ENCODE measurements around the gene PROP1. TPM values are rescaled to one million over a fixed set of nuclear protein-coding genes. Genes with fewer than 3 reads are reported as not detected.
"Not testable (repeated sequence)": the region's sequence is repeated elsewhere in the genome, so short reads cannot be mapped to it uniquely, and the experiment has no call there.

The PROP1 gene
- total RNA-seq, 1 donor from 2014 or later = not detected

GRCh38 chr5:177983763-177984583 is 12.1 kb downstream of the PROP1 start:
- FAIRE-seq (no peak), DNase-seq (ENCODE audit: low spot score in 2 of 2) (no peak)

- FAIRE-seq = no peak
- no peak for DNase-seq (ENCODE audit: low spot score in 2 of 2)
These were observed 13.1 kb downstream of the PROP1 start for GRCh38 chr5:177982956-177983355.

- DNase-seq (ENCODE audit: low spot score in 2 of 2) = no peak
- FAIRE-seq = no peak
These were observed 13.8 kb downstream of the PROP1 start for GRCh38 chr5:177982072-177982727.

- FAIRE-seq (no peak), DNase-seq (ENCODE audit: low spot score in 2 of 2) (no peak)
These were observed 14.6 kb downstream of the PROP1 start for GRCh38 chr5:177981296-177982071.

- DNase-seq (ENCODE audit: low spot score in 2 of 2) (peak; percentile 46), FAIRE-seq (no peak)
These were observed 15.3 kb downstream of the PROP1 start for GRCh38 chr5:177980743-177981151.

- not testable (repeated sequence) for FAIRE-seq; DNase-seq (ENCODE audit: low spot score in 2 of 2)
These were observed 18.4 kb downstream of the PROP1 start for GRCh38 chr5:177977600-177977999.

GRCh38 chr5:177973066-177973635 is 22.9 kb downstream of the PROP1 start:
- no peak for FAIRE-seq
- DNase-seq (ENCODE audit: low spot score in 2 of 2) = no peak

- DNase-seq (ENCODE audit: low spot score in 2 of 2) = no peak
- FAIRE-seq = no peak
These were observed 23.4 kb downstream of the PROP1 start for GRCh38 chr5:177972613-177973012.

- not testable (repeated sequence) for DNase-seq (ENCODE audit: low spot score in 2 of 2); FAIRE-seq
These were observed 24.0 kb downstream of the PROP1 start for GRCh38 chr5:177972014-177972413.

GRCh38 chr5:177968661-177969211 is 27.3 kb downstream of the PROP1 start:
- no peak for FAIRE-seq
- DNase-seq (ENCODE audit: low spot score in 2 of 2) = no peak

- DNase-seq (ENCODE audit: low spot score in 2 of 2) (no peak), FAIRE-seq (no peak)
These were observed 28.7 kb downstream of the PROP1 start for GRCh38 chr5:177967221-177967887.

- FAIRE-seq = no peak
These were observed 29.2 kb downstream of the PROP1 start for GRCh38 chr5:177966839-177967166.

GRCh38 chr5:177966009-177966838 is 29.8 kb downstream of the PROP1 start:
- no peak for FAIRE-seq

More at GRCh38 chr5:177966839-177967166, 29.2 kb downstream of the PROP1 start:
- DNase-seq (ENCODE audit: low spot score in 2 of 2) = no peak

GRCh38 chr5:177964471-177964870 is 31.6 kb downstream of the PROP1 start:
- no peak for DNase-seq (ENCODE audit: low spot score in 2 of 2)
- no peak for FAIRE-seq

More at GRCh38 chr5:177966009-177966838, 29.8 kb downstream of the PROP1 start:
- no peak for DNase-seq (ENCODE audit: low spot score in 2 of 2)

GRCh38 chr5:177963966-177964365 is 32.1 kb downstream of the PROP1 start:
- DNase-seq (ENCODE audit: low spot score in 2 of 2) (no peak), FAIRE-seq (no peak)

GRCh38 chr5:177959315-177959714 is 36.7 kb downstream of the PROP1 start:
- no peak for DNase-seq (ENCODE audit: low spot score in 2 of 2)

GRCh38 chr5:177958696-177959095 is 37.3 kb downstream of the PROP1 start:
- FAIRE-seq = no peak
- DNase-seq (ENCODE audit: low spot score in 2 of 2) = no peak

More at GRCh38 chr5:177959315-177959714, 36.7 kb downstream of the PROP1 start:
- no peak for FAIRE-seq

- DNase-seq (ENCODE audit: low spot score in 2 of 2) (no peak), FAIRE-seq (no peak)
These were observed 38.8 kb downstream of the PROP1 start for GRCh38 chr5:177957241-177957640.

GRCh38 chr5:177953101-177953500 is 42.9 kb downstream of the PROP1 start:
- DNase-seq (ENCODE audit: low spot score in 2 of 2) = not testable (repeated sequence)

More at GRCh38 chr5:177953101-177953500, 42.9 kb downstream of the PROP1 start:
- not testable (repeated sequence) for FAIRE-seq
